HG02970 (cell line): ENCODE measurements around the gene PNISR.
"Not testable (repeated sequence)": the region's sequence is repeated elsewhere in the genome, so short reads cannot be mapped to it uniquely, and the experiment has no call there.

Experiments used
- ATAC-seq: cut with Tn5 transposase; IDR thresholded peaks from one replicate; pipeline ENCODE4 v1.9.1; 2021; ENCODE audit warnings: mild to moderate bottlenecking, moderate library complexity, moderate number of reproducible peaks; ENCODE audit not compliant: unreplicated experiment, low FRiP score

Gene PNISR

DNA sequence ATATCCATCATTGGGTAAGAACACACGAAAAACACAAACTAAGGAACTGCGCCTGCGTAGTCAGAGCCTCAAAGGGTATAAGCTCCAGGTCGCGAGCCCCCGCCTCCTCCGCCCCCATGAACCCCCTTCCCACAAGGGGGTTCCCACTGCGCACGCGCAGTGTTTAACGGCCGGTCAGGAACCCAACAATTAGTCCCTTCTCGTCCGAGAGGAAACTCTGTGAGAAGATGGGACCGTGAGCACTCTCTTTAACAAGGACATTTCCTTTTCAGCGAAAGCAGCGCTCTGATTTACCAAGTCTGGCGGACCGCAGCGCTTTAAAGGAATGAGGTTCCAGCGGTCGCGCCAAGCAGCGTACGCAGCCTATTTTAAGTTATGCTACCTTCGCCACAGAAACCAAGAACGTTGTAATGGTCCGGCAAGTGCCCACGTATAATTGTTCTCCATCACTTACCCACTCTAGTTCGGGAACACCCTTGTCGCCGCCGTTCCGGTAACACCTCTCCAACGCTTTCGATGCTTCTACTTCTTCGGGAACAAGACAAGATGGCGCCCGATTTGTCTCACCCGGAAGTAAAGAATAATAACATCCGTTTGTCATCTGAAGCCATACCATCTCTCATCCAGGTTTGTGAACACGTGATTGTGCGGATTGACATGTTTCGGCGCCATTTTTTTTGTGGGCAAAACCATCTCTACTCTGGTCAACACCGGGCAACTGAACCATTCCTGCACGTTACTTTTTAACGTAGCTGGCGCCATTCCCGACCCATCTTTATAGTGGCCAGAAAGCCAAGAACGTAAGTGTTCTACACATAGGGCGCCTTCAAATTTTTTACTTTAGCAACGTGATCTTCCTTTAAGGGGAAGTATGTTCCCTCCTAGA is at the start of gene PNISR:
TSS of gene PNISR (minus strand) at position 548 of the 886 bp plus-strand sequence. CDS start 10,649 bp downstream, outside the sequence.
- peak; percentile 79 for ATAC-seq

DNA sequence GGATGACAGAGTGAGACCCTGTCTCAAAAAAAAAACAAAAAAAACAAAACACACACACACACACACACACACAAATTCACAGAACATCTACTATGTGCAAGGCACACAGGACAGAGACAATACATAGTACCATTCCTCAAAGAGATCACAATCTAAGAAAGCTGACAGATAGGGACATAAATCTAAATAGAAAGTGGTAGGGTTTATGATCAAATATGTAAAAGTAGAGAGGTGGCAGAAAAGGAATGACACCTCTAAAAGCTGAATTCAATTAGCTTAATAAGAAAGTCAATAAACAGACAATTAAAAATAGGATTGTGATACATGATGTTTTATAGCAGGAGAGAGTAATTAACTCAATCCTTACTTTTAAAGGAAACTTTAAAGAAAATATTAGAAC is 48.6 kb upstream of the PNISR start:
- ATAC-seq: no peak

DNA sequence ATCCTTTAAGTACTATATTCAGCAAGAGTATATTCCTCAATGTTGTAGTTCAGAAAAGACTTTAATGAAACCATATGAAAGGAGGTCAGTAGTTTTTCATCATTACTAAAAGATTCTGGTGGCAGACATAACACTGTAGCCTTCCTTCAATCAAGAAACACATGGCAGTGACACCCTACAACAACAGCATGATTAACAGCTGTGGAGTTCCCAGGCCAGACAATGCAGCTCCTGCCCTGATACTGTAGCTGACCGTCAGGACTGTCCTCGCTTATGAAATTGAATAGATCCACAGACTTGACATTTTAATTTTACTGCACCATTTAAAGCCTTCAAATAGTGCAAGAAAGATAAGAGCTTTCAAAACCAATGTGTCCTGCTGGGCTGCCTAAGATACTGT is 46.5 kb upstream of the PNISR start:
- no peak for ATAC-seq

- no peak for ATAC-seq
These were observed 42.5 kb upstream of the PNISR start for GRCh38 chr6:99467509-99468106.

GRCh38 chr6:99459133-99459532 is 34.0 kb upstream of the PNISR start:
- ATAC-seq: not testable (repeated sequence)

- no peak for ATAC-seq
These were observed 33.2 kb upstream of the PNISR start for GRCh38 chr6:99458319-99458718.

DNA sequence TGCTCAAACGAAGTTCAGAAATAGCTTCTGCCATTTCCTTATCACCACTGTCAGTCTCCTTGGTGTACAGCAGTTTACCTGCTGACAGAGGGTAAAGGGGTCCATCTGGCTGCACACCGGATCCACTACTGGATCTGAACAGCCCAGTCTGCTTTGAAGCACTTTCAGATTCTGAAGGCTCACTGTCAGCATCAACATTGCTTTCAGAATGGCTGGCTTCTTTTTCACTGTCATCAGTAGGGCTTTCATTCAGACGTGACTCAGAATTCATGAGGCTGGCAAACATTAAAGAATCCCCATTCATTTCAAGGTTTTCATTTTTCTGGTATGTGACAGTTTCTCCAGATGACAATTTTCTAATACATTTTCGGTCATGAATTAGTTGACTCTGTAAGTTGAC is 21.0 kb upstream of the PNISR start:
- no peak for ATAC-seq

DNA sequence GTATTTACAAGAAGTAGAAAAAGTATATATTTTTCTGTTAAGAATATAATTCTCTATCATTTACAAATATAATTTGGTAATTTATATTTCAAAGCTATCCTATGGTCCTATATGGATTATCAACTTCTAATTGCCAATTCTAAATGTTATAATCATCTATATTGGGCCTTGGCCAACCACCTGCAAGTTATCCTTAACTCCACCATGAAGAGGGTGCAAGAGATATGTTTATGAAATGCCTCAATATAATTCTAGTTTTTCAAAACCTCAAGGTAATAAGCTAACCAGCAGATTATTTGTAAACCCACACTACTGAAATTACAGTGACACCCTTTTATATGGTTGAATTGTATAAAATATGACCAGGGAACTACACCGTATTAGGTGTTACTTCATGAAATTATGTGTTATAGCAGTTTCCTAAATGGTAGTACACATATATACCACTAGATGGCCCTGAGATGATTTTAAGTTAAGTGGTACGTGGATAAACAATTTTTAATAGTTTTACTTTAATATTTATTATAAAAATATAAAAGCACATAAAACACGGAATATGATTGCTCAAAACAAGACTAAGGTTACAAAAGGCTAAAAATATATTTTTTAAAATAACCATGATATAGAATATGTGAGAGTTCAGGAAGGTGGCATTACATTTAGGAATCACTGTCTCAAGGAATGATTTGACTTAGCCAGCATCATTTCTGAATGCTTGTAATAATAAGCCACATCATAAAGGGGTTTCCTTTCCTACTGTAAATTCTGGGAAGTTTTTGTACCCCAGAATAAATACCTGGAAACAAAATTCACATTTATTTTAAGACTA is 9.8 kb upstream of the PNISR start:
- no peak for ATAC-seq

GRCh38 chr6:99432877-99433276 is 7.8 kb upstream of the PNISR start:
- no peak for ATAC-seq

DNA sequence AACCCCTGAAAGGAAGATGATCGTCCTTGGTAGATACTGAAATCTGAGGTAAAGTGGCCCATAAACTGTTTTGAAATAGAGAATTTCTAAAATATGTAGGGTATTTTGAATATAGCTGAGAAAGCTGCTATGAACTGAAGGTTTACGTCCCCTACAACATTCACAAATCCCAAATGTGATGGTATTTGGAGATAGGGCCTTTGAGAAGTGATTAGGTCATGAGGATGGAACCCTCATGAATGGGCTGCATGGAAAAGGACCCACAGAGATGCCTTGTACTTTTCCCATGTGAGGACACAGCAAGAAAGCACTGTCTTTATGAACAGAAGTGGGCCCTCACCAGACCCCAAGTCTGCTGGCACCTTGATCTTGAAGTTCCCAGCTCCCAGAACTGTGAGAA is 6.8 kb upstream of the PNISR start:
- no peak for ATAC-seq

DNA sequence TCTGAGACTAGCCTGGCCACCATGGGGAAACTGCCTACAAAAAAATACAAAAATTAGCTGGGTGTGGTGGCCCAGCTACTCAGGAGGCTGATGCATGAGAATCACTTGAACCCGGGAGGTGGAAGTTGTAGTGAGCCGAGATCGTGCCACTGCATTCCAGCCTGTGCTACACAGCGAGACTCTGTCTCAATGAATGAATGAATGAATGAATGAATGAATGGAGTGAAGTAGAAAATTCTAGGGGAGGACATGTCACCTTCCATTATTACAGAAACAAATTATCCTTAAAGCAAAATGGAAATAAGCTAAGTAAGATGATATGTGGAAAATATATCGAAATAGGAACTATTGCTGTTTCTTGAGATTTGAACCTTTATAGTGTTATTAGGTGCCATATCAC is 2.9 kb upstream of the PNISR start:
- no peak for ATAC-seq

- ATAC-seq: no peak
These were observed 1.3 kb upstream of the PNISR start for GRCh38 chr6:99426451-99426757.

GRCh38 chr6:99425647-99426450 is 741 bp upstream of the PNISR start:
- peak; percentile 54 for ATAC-seq

- no peak for ATAC-seq
These were observed 1.1 kb downstream of the PNISR start for GRCh38 chr6:99424022-99424421.

DNA sequence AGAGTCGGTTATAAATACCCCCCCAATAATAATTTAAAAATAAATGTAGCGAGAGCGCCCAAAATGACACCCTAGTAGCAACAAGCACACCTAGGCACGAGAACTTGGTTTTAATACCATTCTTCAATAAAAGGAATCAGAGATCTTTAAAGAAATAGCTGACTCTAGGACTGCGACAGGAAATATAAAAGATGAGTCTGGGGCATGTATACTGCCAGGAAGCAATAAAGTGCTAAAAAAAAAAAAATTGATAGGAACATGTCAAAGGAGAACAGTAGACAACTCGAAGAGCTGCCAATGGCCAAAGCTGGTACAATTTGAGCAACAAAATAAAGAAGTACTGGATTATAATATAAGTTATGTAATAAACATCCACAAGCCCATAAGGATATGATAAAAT is 2.2 kb downstream of the PNISR start:
- ATAC-seq: no peak

- peak; percentile 77 for ATAC-seq
These were observed 8.0 kb downstream of the PNISR start for GRCh38 chr6:99416892-99417767.

DNA sequence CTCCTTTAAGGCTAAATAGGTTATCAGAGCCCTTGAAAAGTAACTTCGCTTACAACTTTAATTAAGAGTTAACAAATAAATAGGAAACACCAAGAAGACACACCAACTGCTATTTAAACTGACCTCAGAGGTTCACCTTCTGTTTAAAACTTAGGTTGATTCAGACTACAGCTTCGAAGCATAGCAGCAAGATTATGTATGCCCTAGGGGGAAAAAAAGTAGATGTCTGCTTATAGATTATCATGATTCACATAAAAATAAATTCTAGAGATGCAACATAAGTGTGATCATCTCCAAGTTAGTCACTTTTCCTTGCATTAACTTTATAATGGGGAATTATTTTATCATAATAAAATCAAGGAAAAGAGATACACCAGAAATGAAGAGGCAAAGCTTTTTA is 8.9 kb downstream of the PNISR start:
- ATAC-seq: no peak

GRCh38 chr6:99415446-99415845 is 9.7 kb downstream of the PNISR start:
- no peak for ATAC-seq

- ATAC-seq: no peak
These were observed 13.0 kb downstream of the PNISR start for GRCh38 chr6:99412065-99412464.

GRCh38 chr6:99409672-99410071 is 15.4 kb downstream of the PNISR start:
- ATAC-seq: no peak
